Epithelial cell of esophagus (primary cell): ENCODE results near the gene PIK3R1.
"Not testable (repeated sequence)": the region's sequence is repeated elsewhere in the genome, so short reads cannot be mapped to it uniquely, and the experiment has no call there.

Source experiments
- DNase-seq: peaks from one replicate; pipeline ENCODE4 v3.0.0; 2010; ENCODE audit warnings: low read depth
- H3K4me3 ChIP-seq: 2 replicates; pipeline ENCODE4 v1.5.1; 2011; ENCODE audit warnings: mild to moderate bottlenecking, low read length, control low read depth
- TF ChIP-seq, protein P1 (sequence below): IDR thresholded peaks from 2 replicates; pipeline ENCODE4 v1.5.1; 2011; ENCODE audit warnings: low read depth, mild to moderate bottlenecking, low read length, control low read depth, inconsistent platforms; ENCODE audit not compliant: insufficient read depth; ENCODE audit errors: missing control alignments

PIK3R1 gene

GRCh38 chr5:68192679-68193060 is 22.9 kb upstream of the PIK3R1 start:
- no peak for DNase-seq
- TF ChIP-seq, protein P1, sequence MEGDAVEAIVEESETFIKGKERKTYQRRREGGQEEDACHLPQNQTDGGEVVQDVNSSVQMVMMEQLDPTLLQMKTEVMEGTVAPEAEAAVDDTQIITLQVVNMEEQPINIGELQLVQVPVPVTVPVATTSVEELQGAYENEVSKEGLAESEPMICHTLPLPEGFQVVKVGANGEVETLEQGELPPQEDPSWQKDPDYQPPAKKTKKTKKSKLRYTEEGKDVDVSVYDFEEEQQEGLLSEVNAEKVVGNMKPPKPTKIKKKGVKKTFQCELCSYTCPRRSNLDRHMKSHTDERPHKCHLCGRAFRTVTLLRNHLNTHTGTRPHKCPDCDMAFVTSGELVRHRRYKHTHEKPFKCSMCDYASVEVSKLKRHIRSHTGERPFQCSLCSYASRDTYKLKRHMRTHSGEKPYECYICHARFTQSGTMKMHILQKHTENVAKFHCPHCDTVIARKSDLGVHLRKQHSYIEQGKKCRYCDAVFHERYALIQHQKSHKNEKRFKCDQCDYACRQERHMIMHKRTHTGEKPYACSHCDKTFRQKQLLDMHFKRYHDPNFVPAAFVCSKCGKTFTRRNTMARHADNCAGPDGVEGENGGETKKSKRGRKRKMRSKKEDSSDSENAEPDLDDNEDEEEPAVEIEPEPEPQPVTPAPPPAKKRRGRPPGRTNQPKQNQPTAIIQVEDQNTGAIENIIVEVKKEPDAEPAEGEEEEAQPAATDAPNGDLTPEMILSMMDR: no peak
- H3K4me3 ChIP-seq: no peak overlapping the region

- peak; percentile 77 for DNase-seq
- TF ChIP-seq, protein P1: no peak
Measured at GRCh38 chr5:68193481-68194036, 22.0 kb upstream of the PIK3R1 start.

DNA sequence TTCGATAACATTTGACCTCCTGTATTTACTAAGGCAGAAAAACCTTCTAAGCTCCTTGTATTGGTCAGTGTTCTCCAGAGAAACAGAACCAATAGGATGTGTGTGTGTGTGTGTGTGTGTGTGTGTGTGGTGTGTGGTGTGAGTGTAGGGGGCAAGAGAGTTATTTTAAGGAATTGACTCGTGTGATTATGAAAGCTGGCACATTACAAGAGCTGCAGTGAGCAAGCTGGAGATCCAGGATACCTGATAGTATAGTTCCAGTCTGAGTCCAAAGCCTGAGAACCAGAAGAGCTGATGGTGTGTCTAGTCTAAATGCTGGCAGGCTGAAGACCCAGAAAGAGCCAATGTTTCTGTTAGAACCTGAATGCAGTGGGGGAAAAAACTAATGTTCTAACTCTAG is 21.2 kb upstream of the PIK3R1 start:
- TF ChIP-seq, protein P1: no peak
- no peak for DNase-seq
- H3K4me3 ChIP-seq: no peak overlapping the region

More at GRCh38 chr5:68193481-68194036, 22.0 kb upstream of the PIK3R1 start:
- H3K4me3 ChIP-seq: no peak overlapping the region

DNA sequence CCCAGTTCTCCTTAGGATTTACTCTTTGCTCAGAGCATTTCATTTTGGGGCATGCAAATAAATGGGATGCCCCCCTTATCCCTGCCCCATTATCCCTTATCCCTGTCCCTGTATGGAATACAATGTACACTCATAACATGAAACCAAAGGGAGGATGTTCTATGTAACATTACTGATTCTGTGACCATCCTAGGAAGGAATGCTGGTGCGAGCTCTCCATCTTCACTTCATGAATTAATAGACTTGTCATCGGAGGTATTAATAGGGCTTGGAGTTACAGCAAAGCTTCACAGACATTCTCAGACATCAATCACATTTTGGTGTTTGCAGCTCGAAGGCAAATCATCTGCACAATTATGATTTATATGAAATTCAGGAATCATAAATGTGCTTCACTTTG is 20.4 kb upstream of the PIK3R1 start:
- no peak overlapping the region for H3K4me3 ChIP-seq
- TF ChIP-seq, protein P1: no peak
- no peak for DNase-seq

- TF ChIP-seq, protein P1: no peak
- H3K4me3 ChIP-seq: no peak overlapping the region
- no peak for DNase-seq
Measured at GRCh38 chr5:68196876-68197275, 18.7 kb upstream of the PIK3R1 start.

DNA sequence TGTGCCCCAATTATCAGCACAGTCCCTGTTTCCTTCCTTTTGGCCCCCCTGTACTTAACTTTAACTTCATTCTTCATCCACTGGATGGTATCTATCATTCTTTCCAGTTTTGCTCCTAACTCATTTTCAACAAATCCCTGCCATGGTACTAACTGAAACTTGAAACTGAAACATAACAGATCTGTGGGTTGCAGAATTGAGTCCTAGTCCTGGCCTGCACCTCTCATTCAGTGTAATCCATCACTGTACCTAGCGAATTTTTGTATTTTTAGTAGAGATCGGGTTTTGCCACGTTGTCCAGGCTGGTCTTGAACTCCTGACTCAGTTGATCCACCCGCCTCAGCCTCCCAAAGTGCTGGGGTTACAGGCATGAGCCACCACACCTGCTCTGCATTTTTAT is 15.3 kb upstream of the PIK3R1 start:
- TF ChIP-seq, protein P1: no peak
- no peak for DNase-seq

GRCh38 chr5:68210654-68211053 is 4.9 kb upstream of the PIK3R1 start:
- not testable (repeated sequence) for DNase-seq, H3K4me3 ChIP-seq

More for the DNA sequence above, 15.3 kb upstream of the PIK3R1 start:
- H3K4me3 ChIP-seq: no peak overlapping the region
